NCI-H2029 treated with DMSO at 0.1 percent for 48 hours (cell line): ENCODE data around the gene INMT.

Experiments used
- DNase-seq: peaks from one replicate; lab custom pipeline; 2025; lab: John Stamatoyannopoulos, UW

INMT gene

DNA sequence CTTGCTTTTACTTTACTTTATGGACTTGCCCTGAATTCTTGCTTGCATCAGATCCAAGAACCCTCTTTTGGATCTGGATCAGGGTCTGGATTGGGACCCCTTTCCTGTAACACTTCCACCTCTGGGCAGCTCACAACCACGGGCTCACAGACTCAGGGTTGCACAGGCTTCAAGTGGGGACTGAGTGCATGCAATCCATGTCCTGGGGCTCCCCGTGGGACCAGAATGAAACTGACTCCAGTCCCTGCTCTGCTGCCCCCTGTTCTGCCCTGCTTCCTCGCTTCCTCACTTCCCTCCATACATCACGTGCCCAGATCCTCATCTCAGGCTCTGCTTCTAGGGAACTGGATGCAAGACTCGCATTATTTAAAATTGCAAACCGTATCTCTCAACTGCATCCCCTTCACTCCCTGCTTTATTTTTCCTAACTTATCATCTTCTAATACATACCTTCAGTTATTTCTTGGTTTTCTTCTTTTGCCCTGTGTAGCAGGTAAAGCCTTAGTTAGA, 23.3 kb upstream of the INMT start:
- DNase-seq, result no peak

- no peak for DNase-seq
These were observed 22.3 kb upstream of the INMT start for GRCh38 chr7:30729642-30730041.

GRCh38 chr7:30730097-30730496, 21.8 kb upstream of the INMT start:
- DNase-seq, result no peak

GRCh38 chr7:30730996-30731395, 20.9 kb upstream of the INMT start:
- DNase-seq, result no peak

GRCh38 chr7:30731581-30731980, 20.4 kb upstream of the INMT start:
- no peak for DNase-seq

GRCh38 chr7:30732606-30733005, 19.3 kb upstream of the INMT start:
- DNase-seq, result no peak

- no peak for DNase-seq
These were observed 18.7 kb upstream of the INMT start for GRCh38 chr7:30733216-30733615.

DNA sequence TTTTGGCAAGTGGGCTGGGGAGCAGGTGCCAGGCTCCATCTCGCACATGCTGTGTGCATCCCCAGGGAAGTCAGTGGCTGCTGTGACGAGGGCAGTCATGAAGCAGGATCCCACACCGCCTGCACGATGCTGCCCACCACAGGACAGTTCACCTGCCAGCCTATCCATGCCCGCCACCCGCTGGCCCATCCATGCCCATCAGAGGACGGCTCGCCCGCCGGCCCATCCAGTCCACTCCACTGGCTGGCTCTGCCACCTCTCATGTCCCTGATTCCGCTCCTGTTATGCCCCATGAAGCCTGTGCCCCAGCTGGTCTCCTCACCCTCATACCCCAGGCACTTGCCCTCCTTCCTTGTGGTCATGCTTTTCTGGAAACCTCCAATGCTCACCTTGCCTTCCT, 18.2 kb upstream of the INMT start:
- DNase-seq, result no peak

GRCh38 chr7:30734497-30734896, 17.4 kb upstream of the INMT start:
- no peak for DNase-seq

DNA sequence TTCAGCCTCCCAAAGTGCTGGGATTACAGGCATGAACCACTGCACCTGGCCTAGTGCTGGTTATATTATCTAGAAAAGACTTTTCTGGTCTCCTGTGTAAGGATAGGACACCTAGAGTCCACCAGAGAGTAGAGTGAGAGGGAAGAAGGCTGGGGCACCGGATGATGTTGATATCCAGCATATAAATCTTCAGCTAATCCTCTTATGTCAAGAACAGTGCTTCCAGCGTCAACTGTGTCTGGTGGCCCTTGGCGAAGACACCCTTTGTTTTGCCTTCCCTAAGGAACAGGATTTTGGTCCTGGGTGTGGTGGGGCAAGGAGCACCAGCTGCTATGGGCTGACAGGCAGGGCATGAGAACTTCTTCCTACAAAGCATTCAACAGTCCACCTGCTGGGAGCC, 16.3 kb upstream of the INMT start:
- no peak for DNase-seq

DNA sequence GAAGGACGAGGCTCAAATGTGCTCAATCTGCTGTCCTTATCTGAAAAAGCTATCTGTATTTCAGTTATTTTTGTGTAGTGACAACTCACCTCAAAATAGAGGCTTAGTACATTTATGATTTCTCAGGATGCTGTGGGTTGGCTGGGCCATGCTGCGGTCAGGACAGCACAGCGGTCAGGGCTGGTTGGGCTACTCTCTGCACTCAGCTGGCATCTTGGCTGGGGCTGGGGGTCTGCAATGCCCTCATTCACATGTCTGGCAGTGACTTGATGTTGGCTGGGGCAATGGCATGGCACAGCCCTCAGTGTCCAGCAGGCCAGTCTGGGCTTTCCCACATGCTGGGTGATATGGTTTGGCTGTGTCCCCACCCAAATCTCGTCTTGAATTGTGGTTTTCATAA, 15.6 kb upstream of the INMT start:
- DNase-seq, result no peak

- no peak for DNase-seq
These were observed 13.7 kb upstream of the INMT start for GRCh38 chr7:30738026-30738915.

GRCh38 chr7:30739691-30740090, 12.2 kb upstream of the INMT start:
- DNase-seq, result no peak

DNA sequence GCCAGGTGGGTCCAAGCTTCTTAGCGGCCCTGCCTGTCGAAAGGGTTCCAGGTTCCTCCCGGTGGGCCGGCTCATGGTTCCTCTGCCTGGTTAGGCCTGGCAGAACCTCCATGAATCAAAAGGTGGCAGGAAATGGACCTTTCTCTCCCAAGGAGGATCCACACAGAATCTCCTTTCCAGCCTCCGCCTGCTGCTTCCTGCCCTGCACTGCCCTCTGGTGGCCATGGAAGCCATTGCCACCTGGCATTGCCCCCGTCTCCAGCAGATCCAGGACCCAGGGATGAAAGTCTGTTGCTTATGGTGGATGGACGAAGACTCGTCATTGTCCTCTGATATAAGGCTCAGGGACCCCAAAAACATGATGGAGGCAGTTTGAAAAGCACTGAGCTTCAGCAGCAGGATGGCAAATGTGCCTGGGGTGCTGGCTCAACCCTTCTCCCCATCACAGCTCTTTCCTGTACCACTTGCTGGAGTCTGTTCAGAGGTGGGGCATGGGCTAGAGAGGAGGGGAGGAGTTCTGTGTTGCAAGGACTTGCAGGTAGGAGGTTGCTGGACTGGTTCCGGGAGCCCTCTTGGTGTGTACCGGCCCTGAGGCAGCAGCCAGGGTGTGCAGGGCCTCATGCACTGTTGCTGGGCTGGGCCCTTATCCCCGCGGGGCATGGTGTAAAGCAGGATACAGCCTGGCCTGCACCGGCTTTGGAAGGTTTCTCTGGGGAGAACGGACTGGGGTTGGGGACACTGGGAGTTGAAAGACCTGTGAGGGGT, 11.3 kb upstream of the INMT start:
- DNase-seq, result peak; percentile 28

DNA sequence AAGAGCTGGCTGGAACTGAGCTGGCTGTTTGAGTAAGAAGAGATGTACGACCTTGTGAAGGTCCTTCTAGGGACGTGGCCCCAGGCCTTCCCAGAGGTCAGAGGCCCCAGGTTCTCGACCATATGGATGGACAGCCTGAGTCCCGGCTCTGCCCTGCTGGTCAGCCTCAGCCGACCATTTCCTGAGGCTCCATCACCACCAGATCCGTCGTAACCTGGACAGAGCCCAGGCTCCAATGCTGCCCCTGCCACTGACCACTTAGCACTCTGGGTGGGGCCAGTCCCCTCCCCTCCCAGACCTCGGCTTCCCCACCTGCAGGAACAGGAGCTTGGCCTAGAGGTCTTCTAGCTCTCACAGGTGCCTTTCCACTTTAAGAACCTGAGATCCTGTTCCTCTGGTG, 10.6 kb upstream of the INMT start:
- DNase-seq, result no peak

GRCh38 chr7:30743371-30744074, 8.4 kb upstream of the INMT start:
- no peak for DNase-seq

GRCh38 chr7:30744075-30744417, 7.9 kb upstream of the INMT start:
- no peak for DNase-seq

DNA sequence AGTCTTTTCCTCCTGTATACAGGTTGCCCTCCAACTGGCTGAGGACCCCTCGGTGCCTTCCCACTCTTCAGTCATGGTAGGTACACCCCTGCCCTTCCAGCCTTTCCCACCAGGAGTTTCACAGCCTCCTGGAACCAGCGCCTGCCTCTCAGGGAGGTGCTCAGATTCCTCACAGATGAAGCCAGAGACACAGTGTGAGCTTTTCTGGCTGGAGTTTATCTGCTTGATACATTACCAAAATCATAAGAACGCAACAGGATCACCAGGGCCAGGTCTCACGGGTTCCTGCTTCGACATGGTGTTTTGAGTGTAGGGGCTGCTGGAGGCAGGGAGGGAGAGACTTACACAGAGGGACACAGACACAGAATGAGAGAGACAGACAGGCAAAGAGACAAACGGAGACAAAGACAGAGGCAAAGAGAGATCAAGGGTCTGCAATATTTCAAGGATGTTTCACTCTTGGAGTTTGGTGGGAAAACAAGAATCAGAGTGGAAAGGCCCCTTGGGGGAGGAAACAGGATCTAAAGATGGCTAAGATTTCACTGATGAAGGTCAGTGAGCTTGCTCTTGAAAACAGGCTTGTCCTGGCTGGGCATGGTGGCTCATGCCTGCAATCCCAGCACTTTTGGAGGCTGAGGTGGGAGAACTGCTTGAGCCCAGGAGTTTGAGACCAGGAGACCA, 6.5 kb upstream of the INMT start:
- DNase-seq, result no peak

GRCh38 chr7:30750010-30750409, 1.9 kb upstream of the INMT start:
- DNase-seq, result no peak

GRCh38 chr7:30750683-30751650, 968 bp upstream of the INMT start:
- no peak for DNase-seq

GRCh38 chr7:30752484-30752883, 549 bp downstream of the INMT start:
- DNase-seq, result no peak
